Stimulated activated CD4-positive, alpha-beta T cell treated with anti-CD3 and anti-CD28 coated beads, Interleukin-15, amount 100 ng/mL, for 24 hours (primary cell): ENCODE data around the gene CCNG1.
"Not testable (repeated sequence)": the region's sequence is repeated elsewhere in the genome, so short reads cannot be mapped to it uniquely, and the experiment has no call there.

Experiments
- DNase-seq: peaks from one replicate; pipeline ENCODE4 v3.0.0-alpha.2; 2020

CCNG1 gene

GRCh38 chr5:163445345-163445744 lies 8.0 kb downstream of the CCNG1 start:
- DNase-seq, result no peak

- no peak for DNase-seq
Observed at GRCh38 chr5:163447191-163447590, 9.8 kb downstream of the CCNG1 start.

DNA sequence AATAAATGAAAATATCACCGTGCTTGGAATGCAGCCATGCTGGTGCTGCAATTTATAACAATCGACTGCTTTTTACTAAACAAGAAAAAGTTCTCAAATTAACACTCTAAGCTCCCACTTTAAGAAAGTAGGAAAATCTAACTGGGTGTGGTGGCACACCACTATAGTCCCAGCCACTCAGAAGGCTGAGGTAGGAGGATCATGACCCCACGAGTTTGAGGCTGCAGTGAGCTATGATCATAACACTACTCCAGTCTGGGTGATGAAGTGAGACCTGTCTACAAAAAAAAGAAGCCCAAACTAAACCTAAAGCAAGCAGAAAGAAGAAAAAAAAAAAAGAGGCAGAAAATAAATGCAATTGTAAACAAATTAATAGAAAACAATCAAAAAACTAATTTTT lies 10.5 kb downstream of the CCNG1 start:
- DNase-seq, result no peak

- no peak for DNase-seq
Observed at GRCh38 chr5:163448491-163448890, 11.1 kb downstream of the CCNG1 start.

DNA sequence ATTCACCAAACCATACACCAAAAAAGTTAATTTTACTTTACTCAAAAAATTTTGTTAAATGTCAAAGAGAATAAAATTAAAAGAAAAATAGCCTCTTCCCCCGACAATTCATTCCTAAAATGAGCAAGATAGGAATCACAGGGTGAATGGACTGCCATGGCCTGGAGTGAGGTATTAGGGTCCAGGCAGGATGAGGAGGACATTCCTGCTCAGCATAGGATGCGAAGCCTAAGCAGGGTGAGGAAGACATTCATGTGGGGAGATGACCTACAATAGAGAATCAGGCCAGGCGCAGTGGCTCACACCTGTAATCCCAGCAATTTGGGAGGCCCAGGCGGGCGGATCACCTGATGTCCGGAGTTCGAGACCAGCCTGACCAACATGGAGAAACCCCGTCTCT lies 14.1 kb downstream of the CCNG1 start:
- no peak for DNase-seq

GRCh38 chr5:163453705-163454104 lies 16.3 kb downstream of the CCNG1 start:
- no peak for DNase-seq

DNA sequence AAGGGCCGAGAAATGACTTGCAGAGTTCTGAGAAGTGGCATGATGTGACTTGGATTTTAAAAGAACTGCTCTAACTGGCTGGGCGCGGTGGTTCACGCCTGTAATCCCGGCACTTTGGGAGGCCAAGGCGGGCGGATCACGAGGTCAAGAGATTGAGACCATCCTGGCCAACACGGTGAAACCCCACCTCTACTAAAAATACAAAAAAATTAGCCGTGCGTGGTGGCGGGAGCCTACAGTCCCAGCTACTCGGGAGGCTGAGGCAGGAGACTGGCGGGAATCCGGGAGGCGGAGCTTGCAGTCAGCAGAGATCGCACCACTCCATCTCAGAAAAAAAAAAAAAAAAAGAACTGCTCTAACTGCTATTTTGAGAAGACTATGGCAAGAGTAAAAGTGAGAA lies 18.0 kb downstream of the CCNG1 start:
- DNase-seq, result not testable (repeated sequence)

GRCh38 chr5:163456029-163456589 lies 18.7 kb downstream of the CCNG1 start:
- DNase-seq, result no peak

DNA sequence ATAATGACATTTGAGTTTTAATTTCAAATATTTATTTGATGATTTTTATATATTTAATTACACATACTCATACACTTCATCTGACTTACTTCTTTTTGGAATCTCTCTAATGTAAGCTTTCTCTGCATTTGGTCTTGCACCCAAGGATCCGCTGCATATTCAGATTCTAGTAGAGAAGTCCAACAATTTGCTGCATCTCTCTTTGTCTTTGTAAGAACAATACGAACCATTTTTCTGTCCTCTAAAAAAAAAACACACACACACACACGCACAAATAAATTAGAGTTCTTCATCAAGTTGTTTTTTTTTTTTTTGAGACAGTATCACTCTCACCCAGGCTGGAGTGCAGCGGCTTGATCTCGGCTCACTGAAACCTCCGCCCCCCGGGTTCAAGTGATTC lies 19.4 kb downstream of the CCNG1 start:
- no peak for DNase-seq

DNA sequence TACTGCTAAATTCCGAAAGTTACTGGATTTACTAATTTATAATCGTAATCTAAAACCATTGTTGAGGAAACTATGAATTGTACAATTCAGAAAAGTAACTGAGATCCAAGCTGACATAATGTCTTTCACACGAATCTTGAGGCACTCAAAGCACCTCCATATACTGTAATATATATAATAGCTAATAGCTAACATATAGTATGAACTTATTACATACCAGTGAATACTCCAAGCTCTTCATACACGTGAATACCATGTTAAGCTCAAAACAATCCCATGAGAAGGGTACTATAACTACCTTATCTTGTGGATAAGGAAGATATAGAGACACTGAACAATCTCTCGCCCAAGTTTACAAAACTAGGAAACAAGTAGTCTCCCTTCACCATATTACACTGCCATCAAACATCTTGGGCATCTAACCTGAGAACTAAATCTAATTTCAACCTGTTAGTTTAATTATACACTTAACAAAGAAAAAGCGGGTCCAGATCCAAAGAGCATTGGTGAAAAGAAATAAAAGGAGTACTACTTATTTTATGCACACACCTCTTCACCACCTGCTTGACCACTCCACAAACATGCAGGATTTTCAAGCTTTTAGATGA lies 21.5 kb downstream of the CCNG1 start:
- DNase-seq, result no peak

GRCh38 chr5:163459462-163459818 lies 22.0 kb downstream of the CCNG1 start:
- DNase-seq, result no peak

GRCh38 chr5:163459819-163460561 lies 22.6 kb downstream of the CCNG1 start, which contains the start of gene NUDCD2:
Gene NUDCD2 (minus strand): TSS chr5:163460102. CDS start chr5:163460050, 52 bp downstream.
- peak; percentile 94 for DNase-seq

GRCh38 chr5:163460562-163461171 lies 23.3 kb downstream of the CCNG1 start, which contains the start of gene HMMR:
Gene HMMR (plus strand): TSS chr5:163460632. CDS start chr5:163460693, 61 bp downstream.
- DNase-seq, result no peak

- DNase-seq, result no peak
Observed at GRCh38 chr5:163463063-163463435, 25.7 kb downstream of the CCNG1 start.

- DNase-seq, result no peak
Observed at GRCh38 chr5:163467682-163468081, 30.3 kb downstream of the CCNG1 start.

- no peak for DNase-seq
Observed at GRCh38 chr5:163473635-163474243, 36.3 kb downstream of the CCNG1 start.

- DNase-seq, result no peak
Observed at GRCh38 chr5:163475411-163475810, 38.0 kb downstream of the CCNG1 start.

- DNase-seq, result no peak
Observed at GRCh38 chr5:163478126-163478981, 41.0 kb downstream of the CCNG1 start.

- no peak for DNase-seq
Observed at GRCh38 chr5:163478982-163479271, 41.5 kb downstream of the CCNG1 start.

GRCh38 chr5:163489055-163489744 lies 51.8 kb downstream of the CCNG1 start:
- no peak for DNase-seq

GRCh38 chr5:163489745-163490075 lies 52.3 kb downstream of the CCNG1 start:
- no peak for DNase-seq
